AG04450 (cell line): ENCODE measurements around the gene ACOT7. TPM values are rescaled to one million over a fixed set of nuclear protein-coding genes. Genes with fewer than 3 reads are reported as not detected.
"Not testable (repeated sequence)": the region's sequence is repeated elsewhere in the genome, so short reads cannot be mapped to it uniquely, and the experiment has no call there.

ENCODE experiments used
- CTCF ChIA-PET: fragments of 300-600, 350-600 bp; formaldehyde crosslinking; extraction: SDS; loops from one replicate; lab custom pipeline; 2022; ENCODE audit warnings: antibody characterized with exemption, inconsistent platforms; lab: Charles Lee
- POLR2A ChIA-PET: fragments of 350-600 bp; formaldehyde crosslinking; extraction: SDS; loops from one replicate; lab custom pipeline; 2021; ENCODE audit warnings: antibody characterized with exemption, inconsistent platforms; lab: Yijun Ruan, JAX
- DNase-seq: peaks from one replicate; pipeline ENCODE4 v3.0.0-alpha.2; 2011; ENCODE audit warnings: low read depth, low spot score
- H3K27ac ChIP-seq: one replicate; pipeline ENCODE4 v1.5.1; 2012; ENCODE audit warnings: low read depth, low read length, control low read depth
- H3K27me3 ChIP-seq: one replicate; pipeline ENCODE4 v1.6.0; 2012; ENCODE audit warnings: low read length; ENCODE audit not compliant: control insufficient read depth, insufficient read depth
- H3K4me3 ChIP-seq: 2 replicates; pipeline ENCODE4 v1.5.1; 2011; ENCODE audit warnings: mild to moderate bottlenecking, low read depth, low read length, control low read depth
- H3K9me3 ChIP-seq: 2 replicates; pipeline ENCODE4 v1.5.1; 2012; ENCODE audit warnings: low read length; ENCODE audit not compliant: control insufficient read depth, insufficient read depth
- polyA plus RNA-seq: library from polyadenylated mRNA; depleted of rRNA; stranded (reverse); fragments of >200 nt; gene quantifications from 2 replicates; pipeline ENCODE4 v1.2.3, GENCODE V29; 2011
- TF ChIP-seq, protein P1 (sequence below): IDR thresholded peaks from 2 replicates; pipeline ENCODE4 v1.5.1; 2011; ENCODE audit warnings: low read depth, low read length, control low read depth, inconsistent platforms

The ACOT7 gene
- polyA plus RNA-seq, 1 experiment, result 80.1 TPM

DNA sequence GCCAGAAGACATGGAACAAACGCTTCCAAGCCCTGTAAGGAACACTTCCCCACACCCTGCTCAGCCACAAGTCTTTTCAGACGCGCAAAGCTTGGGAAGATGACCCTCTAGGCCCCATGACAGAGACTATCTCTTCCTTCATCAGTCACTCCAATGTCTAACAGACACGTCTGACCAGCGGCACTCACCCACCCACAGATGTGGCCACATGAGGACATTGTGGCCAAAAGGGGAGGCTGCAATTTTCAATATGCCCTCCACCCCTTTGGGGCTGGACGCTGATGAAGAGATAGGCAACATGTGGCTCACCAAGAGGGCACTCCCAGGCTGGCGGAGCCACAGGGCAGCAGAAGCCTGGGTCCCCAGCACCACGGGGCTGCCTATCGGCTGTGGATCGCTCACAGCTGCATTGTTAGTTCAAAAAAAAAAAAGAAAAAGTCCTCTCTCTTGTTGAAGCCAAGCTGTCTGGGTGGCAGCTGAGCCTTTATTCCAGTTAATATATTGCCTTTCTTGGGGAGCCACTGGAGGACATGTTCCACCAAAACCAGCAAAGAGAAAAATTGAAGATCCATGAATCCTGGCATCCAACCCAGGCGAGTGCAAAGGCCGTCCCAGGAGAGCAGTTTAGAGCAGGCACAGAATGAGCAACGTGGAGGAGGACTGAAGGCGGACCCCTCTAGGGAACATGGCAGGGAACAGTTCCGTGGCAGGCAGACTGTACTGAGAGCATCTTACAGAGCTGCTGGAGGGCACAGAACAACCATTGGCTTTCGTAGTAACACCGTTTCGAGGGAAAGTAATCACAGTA, 80.0 kb downstream of the ACOT7 start:
- POLR2A ChIA-PET, result no interaction called here
- DNase-seq, result no peak

DNA sequence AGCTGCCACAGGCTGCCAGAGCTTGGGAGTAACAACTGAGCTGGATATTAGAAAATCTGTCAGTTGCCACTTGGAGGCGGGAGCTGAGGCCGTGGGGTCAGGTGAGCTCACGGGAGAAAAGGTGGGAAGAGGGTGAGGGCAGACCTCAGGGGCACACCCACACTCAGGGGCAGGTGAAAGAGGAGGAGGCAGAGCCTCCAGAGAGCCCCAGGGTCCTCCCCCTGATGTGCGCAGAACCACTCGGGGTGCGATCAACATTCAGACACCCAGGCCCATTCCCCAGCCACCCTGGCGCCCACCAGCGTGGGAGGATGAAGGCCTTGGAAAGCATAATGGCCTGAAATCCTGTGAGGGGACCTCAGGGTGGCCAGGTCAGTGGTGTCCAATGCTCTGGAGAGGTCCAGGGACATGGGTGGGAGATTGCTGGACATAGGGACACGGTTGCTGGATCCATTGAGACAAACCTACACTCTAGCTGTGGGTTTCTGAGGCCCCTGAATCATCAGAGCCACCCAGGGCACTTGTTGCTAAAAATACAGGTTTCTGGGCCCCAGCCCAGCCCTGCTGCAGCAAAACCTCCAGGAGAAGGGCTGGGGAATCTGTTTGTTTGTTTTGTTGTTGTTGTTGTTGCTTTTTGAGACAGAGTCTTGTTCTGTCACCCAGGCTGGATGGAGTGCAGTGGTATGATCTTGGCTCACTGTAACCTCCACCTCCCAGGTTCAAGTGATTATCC, 83.3 kb downstream of the ACOT7 start:
- Histone ChIP-seq H3K27me3 (no peaks in the 10 kb centered on the region), H3K27ac (no peak overlapping the region), H3K4me3 (no peak overlapping the region), H3K9me3 (peaks cover 7% of the 10 kb centered on the region)
- TF ChIP-seq, protein P1, sequence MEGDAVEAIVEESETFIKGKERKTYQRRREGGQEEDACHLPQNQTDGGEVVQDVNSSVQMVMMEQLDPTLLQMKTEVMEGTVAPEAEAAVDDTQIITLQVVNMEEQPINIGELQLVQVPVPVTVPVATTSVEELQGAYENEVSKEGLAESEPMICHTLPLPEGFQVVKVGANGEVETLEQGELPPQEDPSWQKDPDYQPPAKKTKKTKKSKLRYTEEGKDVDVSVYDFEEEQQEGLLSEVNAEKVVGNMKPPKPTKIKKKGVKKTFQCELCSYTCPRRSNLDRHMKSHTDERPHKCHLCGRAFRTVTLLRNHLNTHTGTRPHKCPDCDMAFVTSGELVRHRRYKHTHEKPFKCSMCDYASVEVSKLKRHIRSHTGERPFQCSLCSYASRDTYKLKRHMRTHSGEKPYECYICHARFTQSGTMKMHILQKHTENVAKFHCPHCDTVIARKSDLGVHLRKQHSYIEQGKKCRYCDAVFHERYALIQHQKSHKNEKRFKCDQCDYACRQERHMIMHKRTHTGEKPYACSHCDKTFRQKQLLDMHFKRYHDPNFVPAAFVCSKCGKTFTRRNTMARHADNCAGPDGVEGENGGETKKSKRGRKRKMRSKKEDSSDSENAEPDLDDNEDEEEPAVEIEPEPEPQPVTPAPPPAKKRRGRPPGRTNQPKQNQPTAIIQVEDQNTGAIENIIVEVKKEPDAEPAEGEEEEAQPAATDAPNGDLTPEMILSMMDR, result no peak
- ChIA-PET POLR2A (no interaction called here), CTCF (no interaction called here)
- no peak for DNase-seq

More for the DNA sequence above, 80.0 kb downstream of the ACOT7 start:
- CTCF ChIA-PET, result no interaction called here
- H3K27me3 ChIP-seq, result no peaks in the 10 kb centered on the region
- no peak overlapping the region for H3K4me3 ChIP-seq
- TF ChIP-seq, protein P1, result no peak
- no peak overlapping the region for H3K27ac ChIP-seq
- H3K9me3 ChIP-seq, result peaks cover 1% of the 10 kb centered on the region; the same call in 1 of the 2 replicates

DNA sequence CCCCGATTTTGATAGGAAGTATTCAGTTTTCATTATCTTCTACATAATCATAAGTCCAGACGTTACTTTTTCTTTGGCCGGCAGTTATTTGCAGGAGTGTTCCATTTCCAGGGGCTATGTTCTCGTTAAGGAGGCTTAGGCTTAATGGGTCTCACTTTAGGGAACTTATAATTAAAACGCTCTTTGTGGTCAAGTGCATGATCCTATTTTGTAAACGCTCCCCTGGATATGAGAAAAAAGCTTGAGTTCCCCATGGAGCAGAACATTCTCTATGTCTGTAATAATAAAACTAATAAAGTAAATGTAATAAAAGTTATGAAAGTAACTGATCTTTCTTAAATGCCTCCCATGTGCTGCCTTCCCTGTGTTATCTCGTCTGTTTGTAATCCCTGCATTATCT, 84.0 kb downstream of the ACOT7 start:
- POLR2A ChIA-PET, result no interaction called here
- DNase-seq, result no peak
- no peak overlapping the region for H3K27ac ChIP-seq
- no peak overlapping the region for H3K4me3 ChIP-seq
- CTCF ChIA-PET, result no interaction called here
- TF ChIP-seq, protein P1, result no peak
- H3K27me3 ChIP-seq, result no peaks in the 10 kb centered on the region
- peaks cover 7% of the 10 kb centered on the region for H3K9me3 ChIP-seq

DNA sequence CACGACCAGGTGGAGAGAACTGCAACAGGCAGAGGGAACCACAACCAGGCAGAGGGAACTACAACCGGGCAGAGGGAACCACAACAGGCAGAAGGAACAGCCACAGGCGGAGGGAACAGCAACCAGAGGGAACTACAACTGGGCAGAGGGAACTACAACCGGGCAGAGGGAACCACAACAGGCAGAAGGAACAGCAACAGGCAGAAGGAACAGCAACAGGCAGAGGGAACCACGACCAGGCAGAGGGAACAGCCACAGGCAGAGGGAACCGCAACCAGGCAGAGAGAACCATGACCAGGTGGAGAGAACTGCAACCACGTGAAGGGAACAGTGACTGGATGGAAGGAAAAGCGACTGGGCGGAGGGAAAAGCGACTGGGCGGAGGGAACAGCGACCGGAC, 85.1 kb downstream of the ACOT7 start:
- no peaks in the 10 kb centered on the region for H3K27me3 ChIP-seq
- H3K4me3 ChIP-seq, result no peak overlapping the region
- peaks cover 7% of the 10 kb centered on the region for H3K9me3 ChIP-seq
- TF ChIP-seq, protein P1, result no peak
- H3K27ac ChIP-seq, result peak overlapping the region; percentile 21
- POLR2A ChIA-PET, result no interaction called here
- DNase-seq, result no peak
- CTCF ChIA-PET, result no interaction called here

DNA sequence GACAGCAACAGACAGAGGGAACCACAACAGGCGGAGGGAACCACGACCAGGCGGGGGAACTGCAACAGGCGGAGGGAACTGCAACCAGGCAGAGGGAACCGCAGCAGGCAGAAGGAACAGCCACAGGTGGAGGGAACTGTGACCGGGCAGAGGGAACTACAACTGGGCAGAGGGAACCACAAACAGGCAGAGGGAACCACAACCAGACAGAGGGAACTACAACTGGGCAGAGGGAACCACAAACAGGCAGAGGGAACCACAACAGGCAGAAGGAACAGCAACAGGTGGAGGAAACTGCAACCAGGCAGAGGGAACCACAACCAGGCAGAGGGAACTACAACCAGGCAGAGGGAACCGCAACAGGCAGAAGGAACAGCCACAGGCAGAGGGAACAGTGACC, 85.9 kb downstream of the ACOT7 start:
- POLR2A ChIA-PET, DNase-seq: not testable (repeated sequence)

More for the DNA sequence above, 85.9 kb downstream of the ACOT7 start:
- H3K4me3 ChIP-seq, H3K27ac ChIP-seq, H3K27me3 ChIP-seq, H3K9me3 ChIP-seq, CTCF ChIA-PET: not testable (repeated sequence)
